ENCODE results near the gene ZBTB24.

Gene ZBTB24

GRCh38 chr6:109511832-109512231, 28.8 kb upstream of the ZBTB24 start:
- H3K36me3 ChIP-seq (replicated peaks): no peaks in the 10 kb centered on the region
- DNase-seq (ENCODE audit: low spot score in 2 of 2): no peak
- in situ Hi-C loops (cut with MboI; ENCODE audit: low sequenced_read_pairs): no loop called here
- H3K9me3 ChIP-seq: peaks cover 2% of the 10 kb centered on the region; the same call in 1 of the 2 replicates
- H3K27me3 ChIP-seq (ENCODE audit: low read depth): no peaks in the 10 kb centered on the region
- H3K4me3 ChIP-seq: no peak overlapping the region
- H3K4me1 ChIP-seq: peaks cover 31% of the 10 kb centered on the region

- no peaks in the 10 kb centered on the region for H3K36me3 ChIP-seq (replicated peaks)
- DNase-seq (ENCODE audit: low spot score in 2 of 2): no peak
- in situ Hi-C loops (cut with MboI; ENCODE audit: low sequenced_read_pairs): no loop called here
- H3K27me3 ChIP-seq (ENCODE audit: low read depth): 0 out of 2 replicates have a peak, but pooled peaks cover 2% of the 10 kb centered on the region
- H3K9me3 ChIP-seq: peaks cover 2% of the 10 kb centered on the region; the same call in 1 of the 2 replicates
- no peak overlapping the region for H3K4me3 ChIP-seq
- peaks cover 31% of the 10 kb centered on the region for H3K4me1 ChIP-seq
These were observed 27.3 kb upstream of the ZBTB24 start for GRCh38 chr6:109510358-109510757.

GRCh38 chr6:109508166-109508860, 25.3 kb upstream of the ZBTB24 start:
- Histone ChIP-seq H3K4me1 (peaks cover 24% of the 10 kb centered on the region), H3K4me3 (no peak overlapping the region), H3K9me3 (peaks cover 2% of the 10 kb centered on the region; the same call in 1 of the 2 replicates), H3K27me3 (ENCODE audit: low read depth) (peaks cover 5% of the 10 kb centered on the region; the same call in 1 of the 2 replicates), H3K36me3 (replicated peaks) (no peaks in the 10 kb centered on the region)
- DNase-seq (ENCODE audit: low spot score in 2 of 2): peak; percentile 20 to 81
- in situ Hi-C loops (cut with MboI; ENCODE audit: low sequenced_read_pairs): no loop called here

GRCh38 chr6:109507490-109508072, 24.6 kb upstream of the ZBTB24 start:
- in situ Hi-C loops (cut with MboI; ENCODE audit: low sequenced_read_pairs): no loop called here
- peaks cover 18% of the 10 kb centered on the region for H3K4me1 ChIP-seq
- DNase-seq (ENCODE audit: low spot score in 2 of 2): no peak

GRCh38 chr6:109506841-109507240, 23.8 kb upstream of the ZBTB24 start:
- Histone ChIP-seq H3K9me3 (peaks cover 2% of the 10 kb centered on the region; the same call in 1 of the 2 replicates), H3K4me1 (peaks cover 15% of the 10 kb centered on the region), H3K36me3 (replicated peaks) (no peaks in the 10 kb centered on the region), H3K4me3 (no peak overlapping the region), H3K27me3 (ENCODE audit: low read depth) (peaks cover 8% of the 10 kb centered on the region)
- DNase-seq (ENCODE audit: low spot score in 2 of 2): no peak
- in situ Hi-C loops (cut with MboI; ENCODE audit: low sequenced_read_pairs): no loop called here

More at GRCh38 chr6:109507490-109508072, 24.6 kb upstream of the ZBTB24 start:
- Histone ChIP-seq H3K36me3 (replicated peaks) (no peaks in the 10 kb centered on the region), H3K4me3 (no peak overlapping the region), H3K9me3 (peaks cover 2% of the 10 kb centered on the region; the same call in 1 of the 2 replicates), H3K27me3 (ENCODE audit: low read depth) (peaks cover 8% of the 10 kb centered on the region)

- in situ Hi-C loops (cut with MboI; ENCODE audit: low sequenced_read_pairs): no loop called here
- DNase-seq (ENCODE audit: low spot score in 2 of 2): no peak
These were observed 23.3 kb upstream of the ZBTB24 start for GRCh38 chr6:109506314-109506713.

GRCh38 chr6:109503327-109504224, 20.6 kb upstream of the ZBTB24 start:
- Histone ChIP-seq H3K4me1 (peaks cover 14% of the 10 kb centered on the region), H3K9me3 (no peaks in the 10 kb centered on the region), H3K27me3 (ENCODE audit: low read depth) (peaks cover 8% of the 10 kb centered on the region), H3K36me3 (replicated peaks) (no peaks in the 10 kb centered on the region), H3K4me3 (no peak overlapping the region)
- in situ Hi-C loops (cut with MboI; ENCODE audit: low sequenced_read_pairs): no loop called here
- DNase-seq (ENCODE audit: low spot score in 2 of 2): no peak

More at GRCh38 chr6:109506314-109506713, 23.3 kb upstream of the ZBTB24 start:
- H3K4me1 ChIP-seq: peaks cover 15% of the 10 kb centered on the region
- peaks cover 8% of the 10 kb centered on the region for H3K27me3 ChIP-seq (ENCODE audit: low read depth)
- H3K4me3 ChIP-seq: no peak overlapping the region
- H3K9me3 ChIP-seq: peaks cover 2% of the 10 kb centered on the region; the same call in 1 of the 2 replicates
- H3K36me3 ChIP-seq (replicated peaks): no peaks in the 10 kb centered on the region

- Histone ChIP-seq H3K4me3 (no peak overlapping the region), H3K27me3 (ENCODE audit: low read depth) (peaks cover 13% of the 10 kb centered on the region), H3K36me3 (replicated peaks) (no peaks in the 10 kb centered on the region), H3K4me1 (no peaks in the 10 kb centered on the region), H3K9me3 (no peaks in the 10 kb centered on the region)
- DNase-seq (ENCODE audit: low spot score in 2 of 2): no peak
- in situ Hi-C loops (cut with MboI; ENCODE audit: low sequenced_read_pairs): no loop called here
These were observed 15.9 kb upstream of the ZBTB24 start for GRCh38 chr6:109498936-109499335.

GRCh38 chr6:109498052-109498451, 15.0 kb upstream of the ZBTB24 start:
- Histone ChIP-seq H3K4me1 (no peaks in the 10 kb centered on the region), H3K36me3 (replicated peaks) (no peaks in the 10 kb centered on the region), H3K9me3 (no peaks in the 10 kb centered on the region), H3K27me3 (ENCODE audit: low read depth) (peaks cover 17% of the 10 kb centered on the region), H3K4me3 (no peak overlapping the region)
- DNase-seq (ENCODE audit: low spot score in 2 of 2): no peak
- in situ Hi-C loops (cut with MboI; ENCODE audit: low sequenced_read_pairs): no loop called here

GRCh38 chr6:109496036-109496772, 13.2 kb upstream of the ZBTB24 start:
- Histone ChIP-seq H3K36me3 (replicated peaks) (no peaks in the 10 kb centered on the region), H3K4me1 (no peaks in the 10 kb centered on the region), H3K4me3 (no peak overlapping the region), H3K27me3 (ENCODE audit: low read depth) (peaks cover 15% of the 10 kb centered on the region), H3K9me3 (no peaks in the 10 kb centered on the region)
- in situ Hi-C loops (cut with MboI; ENCODE audit: low sequenced_read_pairs): no loop called here
- no peak for DNase-seq (ENCODE audit: low spot score in 2 of 2)

GRCh38 chr6:109493865-109494264, 10.8 kb upstream of the ZBTB24 start:
- Histone ChIP-seq H3K4me1 (no peaks in the 10 kb centered on the region), H3K4me3 (no peak overlapping the region), H3K36me3 (replicated peaks) (no peaks in the 10 kb centered on the region), H3K9me3 (no peaks in the 10 kb centered on the region), H3K27me3 (ENCODE audit: low read depth) (peaks cover 15% of the 10 kb centered on the region)
- in situ Hi-C loops (cut with MboI; ENCODE audit: low sequenced_read_pairs): no loop called here
- no peak for DNase-seq (ENCODE audit: low spot score in 2 of 2)

GRCh38 chr6:109491207-109491938, 8.4 kb upstream of the ZBTB24 start:
- Histone ChIP-seq H3K36me3 (replicated peaks) (no peaks in the 10 kb centered on the region), H3K4me1 (no peaks in the 10 kb centered on the region), H3K27me3 (ENCODE audit: low read depth) (peaks cover 15% of the 10 kb centered on the region), H3K9me3 (no peaks in the 10 kb centered on the region), H3K4me3 (no peak overlapping the region)
- in situ Hi-C loops (cut with MboI; ENCODE audit: low sequenced_read_pairs): no loop called here
- no peak for DNase-seq (ENCODE audit: low spot score in 2 of 2)

- peaks cover 15% of the 10 kb centered on the region for H3K27me3 ChIP-seq (ENCODE audit: low read depth)
- no peaks in the 10 kb centered on the region for H3K9me3 ChIP-seq
- in situ Hi-C loops (cut with MboI; ENCODE audit: low sequenced_read_pairs): no loop called here
- H3K4me1 ChIP-seq: no peaks in the 10 kb centered on the region
- DNase-seq (ENCODE audit: low spot score in 2 of 2): no peak
- no peaks in the 10 kb centered on the region for H3K36me3 ChIP-seq (replicated peaks)
- H3K4me3 ChIP-seq: no peak overlapping the region
These were observed 7.7 kb upstream of the ZBTB24 start for GRCh38 chr6:109490713-109491112.
